ENCODE results near the gene RNF26. TPM values are rescaled to one million over a fixed set of nuclear protein-coding genes. Genes with fewer than 3 reads are reported as not detected.

The RNF26 gene
- total and polyA plus RNA-seq, 12 donors = 5.2 to 28.0 (median 12.7) TPM

- WGBS, 4 donors = 97 to 98% (median 98%) methylated on average over 9 to 10 of the region's 10 CpGs
- peaks cover 0 to 5% (median 0%) of the 10 kb centered on the region in 3 donors for H3K9me3 ChIP-seq (replicated peaks in 1 of 3)
- TF ChIP-seq, protein P1, sequence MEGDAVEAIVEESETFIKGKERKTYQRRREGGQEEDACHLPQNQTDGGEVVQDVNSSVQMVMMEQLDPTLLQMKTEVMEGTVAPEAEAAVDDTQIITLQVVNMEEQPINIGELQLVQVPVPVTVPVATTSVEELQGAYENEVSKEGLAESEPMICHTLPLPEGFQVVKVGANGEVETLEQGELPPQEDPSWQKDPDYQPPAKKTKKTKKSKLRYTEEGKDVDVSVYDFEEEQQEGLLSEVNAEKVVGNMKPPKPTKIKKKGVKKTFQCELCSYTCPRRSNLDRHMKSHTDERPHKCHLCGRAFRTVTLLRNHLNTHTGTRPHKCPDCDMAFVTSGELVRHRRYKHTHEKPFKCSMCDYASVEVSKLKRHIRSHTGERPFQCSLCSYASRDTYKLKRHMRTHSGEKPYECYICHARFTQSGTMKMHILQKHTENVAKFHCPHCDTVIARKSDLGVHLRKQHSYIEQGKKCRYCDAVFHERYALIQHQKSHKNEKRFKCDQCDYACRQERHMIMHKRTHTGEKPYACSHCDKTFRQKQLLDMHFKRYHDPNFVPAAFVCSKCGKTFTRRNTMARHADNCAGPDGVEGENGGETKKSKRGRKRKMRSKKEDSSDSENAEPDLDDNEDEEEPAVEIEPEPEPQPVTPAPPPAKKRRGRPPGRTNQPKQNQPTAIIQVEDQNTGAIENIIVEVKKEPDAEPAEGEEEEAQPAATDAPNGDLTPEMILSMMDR (IDR thresholded peaks at IDR 0.05) = no peak
- no peak for TF ChIP-seq POLR2A (IDR thresholded peaks at IDR 0.05)
- H3K36me3 ChIP-seq (replicated peaks in 1 of 2) = peaks cover 0 to 18% of the 10 kb centered on the region in 2 donors
- H3K4me3 ChIP-seq = no peak overlapping the region
- no peak for DNase-seq
- H3K27me3 ChIP-seq = no peaks in the 10 kb centered on the region
- no peaks in the 10 kb centered on the region for H3K4me1 ChIP-seq (replicated peaks in 1 of 2)
- no peak overlapping the region for H3K27ac ChIP-seq
- intact Hi-C loops (cut with DNase I) = no loop called here
Measured at GRCh38 chr11:119290894-119291497, 43.3 kb upstream of the RNF26 start.

DNA sequence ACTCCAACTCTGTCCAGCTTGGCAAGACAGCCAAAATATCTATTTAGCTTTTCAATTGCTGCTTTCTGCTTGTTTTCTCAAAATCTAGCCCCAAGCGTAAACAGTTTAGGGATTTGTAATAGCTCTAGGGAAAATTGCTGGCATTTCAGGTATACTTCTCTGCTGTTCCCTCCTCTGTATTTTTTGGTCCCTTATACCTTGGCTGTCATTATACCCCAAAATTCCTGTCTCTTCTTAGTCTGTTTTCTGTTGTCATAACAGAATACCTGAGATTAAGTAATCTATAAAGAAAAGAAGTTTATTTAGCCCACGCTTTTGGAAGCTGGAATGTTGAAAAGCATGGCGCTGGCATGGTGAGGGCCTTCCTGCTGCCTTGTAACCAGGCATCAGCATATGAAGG is 40.9 kb upstream of the RNF26 start:
- Histone ChIP-seq H3K4me1 (replicated peaks in 1 of 2) (no peaks in the 10 kb centered on the region), H3K9me3 (replicated peaks in 1 of 3) (peaks cover 0 to 5% (median 0%) of the 10 kb centered on the region in 3 donors), H3K36me3 (replicated peaks in 1 of 2) (peaks cover 0 to 22% of the 10 kb centered on the region in 2 donors), H3K4me3 (no peak overlapping the region), H3K27me3 (no peaks in the 10 kb centered on the region), H3K27ac (no peak overlapping the region)
- no peak for TF ChIP-seq POLR2A (IDR thresholded peaks at IDR 0.05)
- TF ChIP-seq, protein P1 (IDR thresholded peaks at IDR 0.05) = no peak
- 96 to 98% (median 97%) methylated on average over 3 of the region's 3 CpGs for WGBS, 4 donors
- intact Hi-C loops (cut with DNase I) = no loop called here
- DNase-seq = no peak

DNA sequence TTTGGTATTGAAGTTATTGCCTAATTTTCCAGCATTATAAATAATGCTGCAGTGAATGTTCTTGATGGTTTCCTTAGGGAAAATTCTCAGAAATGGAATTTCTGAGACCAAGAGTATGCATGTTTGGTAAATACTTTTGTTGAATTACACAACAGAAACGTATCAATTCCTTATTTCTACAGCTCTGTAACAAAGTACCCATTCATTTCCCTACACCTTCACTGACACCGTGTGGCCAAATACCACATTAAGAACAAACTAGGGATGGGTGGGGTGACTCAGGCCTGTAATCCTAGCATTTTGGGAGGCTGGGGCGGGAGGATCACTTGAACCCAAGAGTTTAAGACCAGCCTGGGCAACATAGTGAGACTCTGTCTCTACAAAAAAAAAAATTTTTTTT is 39.1 kb upstream of the RNF26 start:
- intact Hi-C loops (cut with DNase I) = no loop called here
- Histone ChIP-seq H3K9me3 (replicated peaks in 1 of 3) (peaks cover 0 to 5% (median 0%) of the 10 kb centered on the region in 3 donors), H3K36me3 (replicated peaks in 1 of 2) (peaks cover 0 to 39% of the 10 kb centered on the region in 2 donors), H3K4me3 (no peak overlapping the region), H3K27ac (no peak overlapping the region), H3K4me1 (replicated peaks in 1 of 2) (no peaks in the 10 kb centered on the region), H3K27me3 (no peaks in the 10 kb centered on the region)
- no peak for DNase-seq
- TF ChIP-seq, protein P1 (IDR thresholded peaks at IDR 0.05) = no peak
- TF ChIP-seq POLR2A (IDR thresholded peaks at IDR 0.05) = no peak
- 59 to 72% (median 68%) methylated on average over 3 of the region's 3 CpGs for WGBS, 4 donors

GRCh38 chr11:119297938-119298337 is 36.4 kb upstream of the RNF26 start:
- Histone ChIP-seq H3K27ac (no peak overlapping the region), H3K27me3 (no peaks in the 10 kb centered on the region), H3K9me3 (replicated peaks in 1 of 3) (no peaks in the 10 kb centered on the region), H3K4me3 (no peak overlapping the region), H3K4me1 (replicated peaks in 1 of 2) (no peaks in the 10 kb centered on the region), H3K36me3 (replicated peaks in 1 of 2) (peaks cover 0 to 58% of the 10 kb centered on the region in 2 donors)
- WGBS, 4 donors = 60 to 66% (median 62%) methylated on average over 3 of the region's 3 CpGs
- DNase-seq = no peak
- intact Hi-C loops (cut with DNase I) = no loop called here
- TF ChIP-seq, protein P1 (IDR thresholded peaks at IDR 0.05) = no peak
- no peak for TF ChIP-seq POLR2A (IDR thresholded peaks at IDR 0.05)
